Endothelial cell of umbilical vein (primary cell): ENCODE data around the gene SCFD1.

Source experiments
- CTCF ChIP-seq, 2 donors: IDR thresholded peaks; 1 replicate in 1 of 2; 2 replicates in 1 of 2; pipeline ENCODE4 v1.5.1; 2011; ENCODE audit warnings: low read length in 2 of 2, mild to moderate bottlenecking in 2 of 2, moderate library complexity in 2 of 2, control low read depth in 1 of 2, inconsistent platforms in 1 of 2, low read depth in 1 of 2; ENCODE audit not compliant: insufficient read depth in 1 of 2; ENCODE audit errors: extremely low read depth in 1 of 2
- EZH2 ChIP-seq: IDR thresholded peaks from 2 replicates; pipeline ENCODE4 v1.6.1; 2012; ENCODE audit warnings: borderline replicate concordance, low read depth, mild to moderate bottlenecking, moderate library complexity, low read length, inconsistent platforms; ENCODE audit not compliant: severe bottlenecking
- FOS ChIP-seq: IDR thresholded peaks from 2 replicates; pipeline ENCODE4 v1.6.1; 2011; ENCODE audit warnings: mild to moderate bottlenecking, low read length, moderate library complexity, borderline replicate concordance; ENCODE audit not compliant: insufficient read depth
- JUN ChIP-seq: IDR thresholded peaks from 2 replicates; pipeline ENCODE4 v1.6.1; 2011; ENCODE audit warnings: borderline replicate concordance, low read depth; ENCODE audit not compliant: insufficient read length, insufficient read depth
- POLR2A ChIP-seq: IDR thresholded peaks from 2 replicates; pipeline ENCODE4 v1.6.1; 2012; ENCODE audit warnings: low read depth, mild to moderate bottlenecking, control low read depth, low read length
- POLR2AphosphoS5 ChIP-seq: IDR thresholded peaks from 2 replicates; pipeline ENCODE4 v1.6.1; 2012; ENCODE audit warnings: low read depth, mild to moderate bottlenecking, control low read depth, low read length, moderate library complexity; ENCODE audit not compliant: insufficient read depth
- TF ChIP-seq, protein P1 (sequence below): IDR thresholded peaks from 2 replicates; pipeline ENCODE4 v1.6.1; 2011; ENCODE audit not compliant: insufficient read depth, insufficient read length

DNA sequence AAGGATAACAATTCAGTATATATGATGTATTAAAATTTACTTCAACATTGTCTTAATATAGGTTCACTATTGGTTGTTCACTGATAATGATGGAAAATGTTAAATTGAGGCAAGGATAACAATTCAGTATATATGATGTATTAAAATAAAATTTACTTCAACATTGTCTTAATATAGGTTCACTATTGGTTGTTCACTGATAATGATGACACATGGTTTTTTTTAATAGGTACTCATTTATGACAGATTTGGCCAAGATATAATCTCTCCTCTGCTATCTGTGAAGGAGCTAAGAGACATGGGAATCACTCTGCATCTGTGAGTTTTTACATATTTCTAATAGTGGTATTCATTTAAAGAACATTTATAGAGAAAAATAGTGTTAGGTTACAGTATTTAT is 8.1 kb downstream of the SCFD1 start:
- TF ChIP-seq CTCF (IDR thresholded peaks at IDR 0.05; ENCODE audit: extremely low read depth in 1 of 2, insufficient read depth in 1 of 2, low read depth in 1 of 2, low read length in 2 of 2) (no peak), EZH2 (no peak), POLR2A (no peak), FOS (no peak), POLR2AphosphoS5 (no peak), JUN (no peak)
- TF ChIP-seq, protein P1, sequence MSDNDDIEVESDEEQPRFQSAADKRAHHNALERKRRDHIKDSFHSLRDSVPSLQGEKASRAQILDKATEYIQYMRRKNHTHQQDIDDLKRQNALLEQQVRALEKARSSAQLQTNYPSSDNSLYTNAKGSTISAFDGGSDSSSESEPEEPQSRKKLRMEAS: no peak
